HEK293T (cell line): Measurements from ENCODE around the gene TBCC.

ENCODE experiments used
- ARNT ChIP-seq: fragments of 450-650 bp; IDR thresholded peaks from 2 replicates; pipeline ENCODE4 v1.6.1; 2017; ENCODE audit warnings: mild to moderate bottlenecking
- CTBP1 ChIP-seq: fragments of 450-650 bp; IDR thresholded peaks from 2 replicates; pipeline ENCODE4 v1.6.1; 2016; ENCODE audit warnings: borderline replicate concordance
- ELF4 ChIP-seq: fragments of 450-650 bp; IDR thresholded peaks from 2 replicates; pipeline ENCODE4 v1.6.1; 2017; ENCODE audit warnings: antibody characterized with exemption
- HDGF ChIP-seq: fragments of 450-650 bp; IDR thresholded peaks from 2 replicates; pipeline ENCODE4 v1.6.1; 2017; ENCODE audit warnings: antibody characterized with exemption, borderline replicate concordance
- LEF1 ChIP-seq: fragments of 450-650 bp; IDR thresholded peaks from 2 replicates; pipeline ENCODE4 v1.6.1; 2017; ENCODE audit warnings: mild to moderate bottlenecking, borderline replicate concordance
- SP1 ChIP-seq: fragments of 450-650 bp; IDR thresholded peaks from 2 replicates; pipeline ENCODE4 v1.6.1; 2017
- SUZ12 ChIP-seq: fragments of 450-650 bp; IDR thresholded peaks from 2 replicates; pipeline ENCODE4 v1.6.1; 2016; ENCODE audit warnings: mild to moderate bottlenecking
- ZNF384 ChIP-seq: fragments of 450-650 bp; IDR thresholded peaks from 2 replicates; pipeline ENCODE4 v1.6.1; 2016

- TF ChIP-seq SP1: no peak
- TF ChIP-seq SUZ12: no peak
- no peak for TF ChIP-seq ARNT
- no peak for TF ChIP-seq HDGF
- no peak for TF ChIP-seq ELF4
- no peak for TF ChIP-seq CTBP1
- TF ChIP-seq ZNF384: no peak
- no peak for TF ChIP-seq LEF1
These were observed 5.2 kb upstream of the TBCC start for GRCh38 chr6:42751055-42751454.
